ENCODE measurements around the gene LRRC4C.

LRRC4C gene

GRCh38 chr11:40513281-40513680 lies 946.2 kb downstream of the LRRC4C start:
- H3K9ac ChIP-seq (ENCODE audit: low read length): no peak overlapping the region
- H3K27me3 ChIP-seq (ENCODE audit: control insufficient read depth, insufficient read depth, low read length): no peaks in the 10 kb centered on the region
- no peaks in the 10 kb centered on the region for H3K36me3 ChIP-seq (ENCODE audit: control insufficient read depth, insufficient read depth, low read length)
- H3K4me1 ChIP-seq (ENCODE audit: control insufficient read depth, insufficient read depth, low read length): no peaks in the 10 kb centered on the region
- H3K4me3 ChIP-seq (ENCODE audit: low read length): no peak overlapping the region
- no peak overlapping the region for H3K27ac ChIP-seq (ENCODE audit: low read depth, low read length)

GRCh38 chr11:40508303-40508702 lies 951.1 kb downstream of the LRRC4C start:
- H3K36me3 ChIP-seq (ENCODE audit: control insufficient read depth, insufficient read depth, low read length): no peaks in the 10 kb centered on the region
- no peak overlapping the region for H3K27ac ChIP-seq (ENCODE audit: low read depth, low read length)
- H3K27me3 ChIP-seq (ENCODE audit: control insufficient read depth, insufficient read depth, low read length): no peaks in the 10 kb centered on the region
- H3K4me1 ChIP-seq (ENCODE audit: control insufficient read depth, insufficient read depth, low read length): no peaks in the 10 kb centered on the region
- no peak overlapping the region for H3K4me3 ChIP-seq (ENCODE audit: low read length)
- H3K9ac ChIP-seq (ENCODE audit: low read length): no peak overlapping the region

DNA sequence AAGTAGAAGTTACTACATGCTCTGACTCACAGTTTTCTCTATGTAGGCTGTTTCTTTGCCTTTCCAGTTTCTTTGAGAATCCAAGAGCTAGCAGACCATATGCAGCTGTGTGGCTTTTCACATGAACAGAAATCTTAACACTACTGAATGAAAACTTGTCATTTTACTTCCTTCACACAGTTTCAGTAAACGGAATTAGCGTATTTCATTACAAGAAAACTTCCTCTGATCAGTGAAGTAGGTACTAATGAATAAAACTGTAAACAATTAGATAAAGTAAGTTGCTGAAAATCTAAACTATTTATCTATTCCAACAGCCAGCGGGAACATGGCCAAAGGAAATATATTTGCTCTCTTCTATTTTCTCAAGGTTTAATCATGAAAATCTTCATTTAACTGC lies 953.2 kb downstream of the LRRC4C start:
- Histone ChIP-seq H3K4me3 (ENCODE audit: low read length) (no peak overlapping the region), H3K27me3 (ENCODE audit: control insufficient read depth, insufficient read depth, low read length) (no peaks in the 10 kb centered on the region), H3K27ac (ENCODE audit: low read depth, low read length) (no peak overlapping the region), H3K4me1 (ENCODE audit: control insufficient read depth, insufficient read depth, low read length) (no peaks in the 10 kb centered on the region), H3K36me3 (ENCODE audit: control insufficient read depth, insufficient read depth, low read length) (no peaks in the 10 kb centered on the region), H3K9ac (ENCODE audit: low read length) (no peak overlapping the region)

- Histone ChIP-seq H3K27me3 (ENCODE audit: control insufficient read depth, insufficient read depth, low read length) (no peaks in the 10 kb centered on the region), H3K27ac (ENCODE audit: low read depth, low read length) (no peak overlapping the region), H3K4me3 (ENCODE audit: low read length) (no peak overlapping the region), H3K9ac (ENCODE audit: low read length) (no peak overlapping the region), H3K4me1 (ENCODE audit: control insufficient read depth, insufficient read depth, low read length) (no peaks in the 10 kb centered on the region), H3K36me3 (ENCODE audit: control insufficient read depth, insufficient read depth, low read length) (no peaks in the 10 kb centered on the region)
Observed at GRCh38 chr11:40491341-40491740, 968.1 kb downstream of the LRRC4C start.

DNA sequence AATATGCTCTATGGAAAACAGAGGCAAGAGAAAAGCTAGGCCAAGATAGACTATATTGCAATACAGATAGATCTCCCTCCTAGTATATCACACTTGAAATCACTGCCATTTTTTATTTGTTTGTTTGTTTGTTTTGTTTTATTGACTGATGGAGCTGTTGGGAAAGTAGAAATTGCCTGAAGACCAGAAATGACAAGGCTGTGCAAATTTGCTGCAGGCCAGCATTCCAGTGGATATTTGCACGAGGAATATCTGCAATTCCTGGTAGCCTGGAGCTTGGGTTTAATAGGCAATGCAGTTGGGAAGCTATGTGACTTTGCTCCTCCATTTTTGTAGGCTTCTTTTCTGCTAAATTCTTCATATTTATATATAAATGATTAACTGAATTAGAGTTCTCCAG lies 991.7 kb downstream of the LRRC4C start:
- H3K4me3 ChIP-seq (ENCODE audit: low read length): no peak overlapping the region
- H3K27me3 ChIP-seq (ENCODE audit: control insufficient read depth, insufficient read depth, low read length): no peaks in the 10 kb centered on the region
- no peak overlapping the region for H3K27ac ChIP-seq (ENCODE audit: low read depth, low read length)

DNA sequence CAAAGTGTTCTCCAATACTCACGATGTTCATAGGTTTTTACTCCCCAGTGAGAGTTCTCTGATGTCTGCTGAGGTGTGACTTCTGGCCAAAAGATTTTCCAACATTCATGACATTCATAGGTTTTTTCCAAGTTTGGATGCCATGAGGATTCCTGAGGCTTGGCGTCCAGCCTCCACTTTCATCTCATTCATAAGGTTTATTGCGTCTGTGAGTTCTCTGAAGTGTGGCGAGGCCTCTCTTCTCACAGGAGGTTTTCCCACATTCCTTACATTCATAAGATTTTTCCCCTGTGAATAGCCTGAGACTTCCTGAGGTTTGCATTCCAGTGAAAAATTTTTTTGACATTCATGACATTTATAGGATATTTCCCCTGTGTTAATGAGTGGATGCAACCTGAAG lies 1014.1 kb downstream of the LRRC4C start:
- Histone ChIP-seq H3K36me3 (ENCODE audit: control insufficient read depth, insufficient read depth, low read length) (no peaks in the 10 kb centered on the region), H3K27me3 (ENCODE audit: control insufficient read depth, insufficient read depth, low read length) (no peaks in the 10 kb centered on the region), H3K4me3 (ENCODE audit: low read length) (no peak overlapping the region), H3K4me1 (ENCODE audit: control insufficient read depth, insufficient read depth, low read length) (no peaks in the 10 kb centered on the region), H3K9ac (ENCODE audit: low read length) (no peak overlapping the region), H3K27ac (ENCODE audit: low read depth, low read length) (no peak overlapping the region)

More for the DNA sequence above, 991.7 kb downstream of the LRRC4C start:
- Histone ChIP-seq H3K4me1 (ENCODE audit: control insufficient read depth, insufficient read depth, low read length) (no peaks in the 10 kb centered on the region), H3K36me3 (ENCODE audit: control insufficient read depth, insufficient read depth, low read length) (no peaks in the 10 kb centered on the region), H3K9ac (ENCODE audit: low read length) (no peak overlapping the region)

DNA sequence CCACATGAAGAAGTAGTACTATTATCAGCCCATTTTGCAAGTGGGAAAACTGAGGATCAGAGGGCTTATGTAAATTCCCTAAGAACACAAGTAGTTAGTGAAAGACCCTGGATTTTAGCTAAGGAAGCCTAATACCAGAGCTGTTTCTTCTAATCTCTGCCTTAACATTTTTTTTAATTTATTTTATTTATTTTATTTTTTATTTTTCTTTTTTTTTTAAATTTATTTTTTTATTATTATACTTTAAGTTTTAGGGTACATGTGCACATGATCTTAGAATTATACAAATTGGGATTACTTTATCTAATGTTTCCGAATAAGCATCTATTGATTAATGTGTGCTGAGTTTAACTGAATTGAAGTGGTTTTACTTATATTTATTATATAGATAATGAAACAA lies 1015.3 kb downstream of the LRRC4C start:
- no peaks in the 10 kb centered on the region for H3K36me3 ChIP-seq (ENCODE audit: control insufficient read depth, insufficient read depth, low read length)
- H3K27me3 ChIP-seq (ENCODE audit: control insufficient read depth, insufficient read depth, low read length): no peaks in the 10 kb centered on the region
- H3K4me1 ChIP-seq (ENCODE audit: control insufficient read depth, insufficient read depth, low read length): no peaks in the 10 kb centered on the region
- H3K9ac ChIP-seq (ENCODE audit: low read length): no peak overlapping the region
- H3K27ac ChIP-seq (ENCODE audit: low read depth, low read length): no peak overlapping the region
- no peak overlapping the region for H3K4me3 ChIP-seq (ENCODE audit: low read length)

- Histone ChIP-seq H3K4me3 (ENCODE audit: low read length) (no peak overlapping the region), H3K4me1 (ENCODE audit: control insufficient read depth, insufficient read depth, low read length) (no peaks in the 10 kb centered on the region), H3K27ac (ENCODE audit: low read depth, low read length) (no peak overlapping the region), H3K9ac (ENCODE audit: low read length) (no peak overlapping the region), H3K27me3 (ENCODE audit: control insufficient read depth, insufficient read depth, low read length) (no peaks in the 10 kb centered on the region), H3K36me3 (ENCODE audit: control insufficient read depth, insufficient read depth, low read length) (no peaks in the 10 kb centered on the region)
Observed at GRCh38 chr11:40435344-40435743, 1024.1 kb downstream of the LRRC4C start.

- H3K36me3 ChIP-seq (ENCODE audit: control insufficient read depth, insufficient read depth, low read length): no peaks in the 10 kb centered on the region
- no peaks in the 10 kb centered on the region for H3K4me1 ChIP-seq (ENCODE audit: control insufficient read depth, insufficient read depth, low read length)
- H3K4me3 ChIP-seq (ENCODE audit: low read length): no peak overlapping the region
- no peaks in the 10 kb centered on the region for H3K27me3 ChIP-seq (ENCODE audit: control insufficient read depth, insufficient read depth, low read length)
- no peak overlapping the region for H3K9ac ChIP-seq (ENCODE audit: low read length)
- H3K27ac ChIP-seq (ENCODE audit: low read depth, low read length): no peak overlapping the region
Observed at GRCh38 chr11:40434926-40435325, 1024.5 kb downstream of the LRRC4C start.

GRCh38 chr11:40432358-40432757 lies 1027.1 kb downstream of the LRRC4C start:
- Histone ChIP-seq H3K4me3 (ENCODE audit: low read length) (no peak overlapping the region), H3K9ac (ENCODE audit: low read length) (no peak overlapping the region), H3K27me3 (ENCODE audit: control insufficient read depth, insufficient read depth, low read length) (no peaks in the 10 kb centered on the region), H3K27ac (ENCODE audit: low read depth, low read length) (no peak overlapping the region), H3K4me1 (ENCODE audit: control insufficient read depth, insufficient read depth, low read length) (no peaks in the 10 kb centered on the region), H3K36me3 (ENCODE audit: control insufficient read depth, insufficient read depth, low read length) (no peaks in the 10 kb centered on the region)

DNA sequence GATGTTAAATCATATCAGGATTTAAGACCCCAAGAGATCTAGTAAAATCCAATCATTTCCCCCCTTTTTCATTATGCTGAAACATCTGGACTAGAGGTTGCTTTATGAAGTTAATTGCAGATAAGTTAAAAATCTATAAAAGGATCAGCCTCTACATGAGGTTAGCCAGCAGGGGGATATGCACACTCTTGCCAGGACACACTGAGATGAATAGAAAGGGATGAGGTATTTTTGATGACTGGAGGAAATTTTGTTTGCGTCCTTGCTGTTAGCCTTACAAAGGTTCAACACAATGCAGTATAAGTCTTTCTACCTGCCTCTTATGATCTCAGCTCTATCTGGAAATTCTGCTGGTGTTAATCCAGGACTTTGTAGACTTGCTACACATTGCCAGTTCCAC lies 1034.3 kb downstream of the LRRC4C start:
- Histone ChIP-seq H3K27ac (ENCODE audit: low read depth, low read length) (no peak overlapping the region), H3K4me1 (ENCODE audit: control insufficient read depth, insufficient read depth, low read length) (no peaks in the 10 kb centered on the region), H3K9ac (ENCODE audit: low read length) (no peak overlapping the region), H3K36me3 (ENCODE audit: control insufficient read depth, insufficient read depth, low read length) (no peaks in the 10 kb centered on the region), H3K4me3 (ENCODE audit: low read length) (no peak overlapping the region), H3K27me3 (ENCODE audit: control insufficient read depth, insufficient read depth, low read length) (no peaks in the 10 kb centered on the region)

DNA sequence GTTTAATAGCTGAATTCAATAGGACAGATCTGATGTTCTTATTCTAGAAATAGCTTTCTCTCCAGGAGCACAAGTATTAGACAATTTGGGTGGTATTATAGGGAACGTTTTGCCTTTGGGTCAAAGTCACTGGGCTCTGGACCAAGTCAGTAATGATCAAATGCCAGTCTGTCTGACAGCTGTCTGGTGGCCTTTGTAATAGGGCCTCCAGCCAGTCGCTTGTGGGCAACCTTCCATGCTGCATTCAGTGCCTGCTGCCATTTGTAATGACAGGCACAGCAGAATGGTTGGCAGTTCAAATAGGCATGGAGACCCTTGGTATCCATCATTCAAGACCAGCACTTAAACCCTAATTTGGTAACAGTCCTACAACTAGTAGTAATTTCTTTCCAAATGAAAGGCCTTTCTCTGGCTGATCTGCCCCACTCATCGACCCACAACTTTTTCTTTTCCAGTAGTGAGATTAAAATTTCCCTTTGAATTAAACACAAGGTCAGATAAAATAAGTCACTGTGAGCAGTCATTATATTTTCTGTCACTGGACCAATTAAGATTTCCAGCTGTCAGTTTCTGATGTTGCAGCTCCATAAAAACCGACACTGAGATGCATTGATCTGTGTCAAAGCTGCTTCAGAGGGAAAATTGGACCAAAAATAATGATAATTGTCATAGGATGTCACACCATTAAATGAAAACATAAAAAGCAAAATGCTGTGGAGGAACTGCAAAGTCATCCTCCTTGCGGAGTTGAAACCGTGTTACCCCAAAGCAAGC lies 1038.1 kb downstream of the LRRC4C start:
- Histone ChIP-seq H3K9ac (ENCODE audit: low read length) (no peak overlapping the region), H3K27ac (ENCODE audit: low read depth, low read length) (no peak overlapping the region), H3K27me3 (ENCODE audit: control insufficient read depth, insufficient read depth, low read length) (no peaks in the 10 kb centered on the region), H3K4me1 (ENCODE audit: control insufficient read depth, insufficient read depth, low read length) (no peaks in the 10 kb centered on the region), H3K36me3 (ENCODE audit: control insufficient read depth, insufficient read depth, low read length) (no peaks in the 10 kb centered on the region), H3K4me3 (ENCODE audit: low read length) (no peak overlapping the region)

- no peaks in the 10 kb centered on the region for H3K4me1 ChIP-seq (ENCODE audit: control insufficient read depth, insufficient read depth, low read length)
- no peaks in the 10 kb centered on the region for H3K36me3 ChIP-seq (ENCODE audit: control insufficient read depth, insufficient read depth, low read length)
- H3K9ac ChIP-seq (ENCODE audit: low read length): no peak overlapping the region
- H3K27me3 ChIP-seq (ENCODE audit: control insufficient read depth, insufficient read depth, low read length): no peaks in the 10 kb centered on the region
- no peak overlapping the region for H3K27ac ChIP-seq (ENCODE audit: low read depth, low read length)
- no peak overlapping the region for H3K4me3 ChIP-seq (ENCODE audit: low read length)
Observed at GRCh38 chr11:40417627-40418026, 1041.8 kb downstream of the LRRC4C start.
